ENCODE data around the gene CHRNA5. TPM values are rescaled to one million over a fixed set of nuclear protein-coding genes. Genes with fewer than 3 reads are reported as not detected.
A peak's percentile ranks its signal among the peaks of the same experiment; 100 is the strongest.

The CHRNA5 gene
- total RNA-seq, 1 donor from 2014 or later, result 2.1 TPM

- DNase-seq, result no peak
These were observed 55.5 kb downstream of the CHRNA5 start, which contains the start of gene CHRNA3 for GRCh38 chr15:78620527-78621421. TSS of gene CHRNA3 (minus strand) at chr15:78620996. CDS start at chr15:78620794, 202 bp downstream.

DNA sequence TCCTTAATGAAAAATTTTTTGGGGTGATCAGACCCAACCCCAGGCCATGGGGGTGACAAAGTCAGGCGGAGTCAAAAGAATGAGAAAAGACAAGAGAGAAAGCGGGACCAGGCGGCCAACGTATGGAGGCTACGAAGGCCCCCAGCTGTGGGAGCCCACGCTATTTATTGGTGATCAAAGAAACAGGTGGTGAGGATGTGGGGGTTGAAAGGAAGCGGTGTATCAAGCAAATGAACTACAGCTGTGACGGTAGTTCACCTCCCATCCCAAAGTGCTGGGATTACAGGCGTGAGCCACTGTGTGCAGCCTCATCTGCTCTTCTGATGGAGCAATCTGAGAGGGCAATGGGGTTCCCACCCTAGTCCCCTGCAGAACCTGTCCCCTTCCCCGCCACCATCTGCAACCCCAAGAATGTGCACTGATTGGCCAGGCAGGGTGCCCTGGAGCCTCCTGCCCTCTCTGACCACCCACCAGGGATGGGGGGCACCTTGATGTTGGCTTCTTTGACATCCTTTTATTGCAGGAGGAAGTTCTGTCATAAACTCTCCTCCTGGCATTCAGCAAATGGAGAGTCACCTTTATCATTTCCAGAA, 56.6 kb downstream of the CHRNA5 start:
- DNase-seq, result no peak

GRCh38 chr15:78623786-78624497, 58.6 kb downstream of the CHRNA5 start:
- DNase-seq, result no peak

DNA sequence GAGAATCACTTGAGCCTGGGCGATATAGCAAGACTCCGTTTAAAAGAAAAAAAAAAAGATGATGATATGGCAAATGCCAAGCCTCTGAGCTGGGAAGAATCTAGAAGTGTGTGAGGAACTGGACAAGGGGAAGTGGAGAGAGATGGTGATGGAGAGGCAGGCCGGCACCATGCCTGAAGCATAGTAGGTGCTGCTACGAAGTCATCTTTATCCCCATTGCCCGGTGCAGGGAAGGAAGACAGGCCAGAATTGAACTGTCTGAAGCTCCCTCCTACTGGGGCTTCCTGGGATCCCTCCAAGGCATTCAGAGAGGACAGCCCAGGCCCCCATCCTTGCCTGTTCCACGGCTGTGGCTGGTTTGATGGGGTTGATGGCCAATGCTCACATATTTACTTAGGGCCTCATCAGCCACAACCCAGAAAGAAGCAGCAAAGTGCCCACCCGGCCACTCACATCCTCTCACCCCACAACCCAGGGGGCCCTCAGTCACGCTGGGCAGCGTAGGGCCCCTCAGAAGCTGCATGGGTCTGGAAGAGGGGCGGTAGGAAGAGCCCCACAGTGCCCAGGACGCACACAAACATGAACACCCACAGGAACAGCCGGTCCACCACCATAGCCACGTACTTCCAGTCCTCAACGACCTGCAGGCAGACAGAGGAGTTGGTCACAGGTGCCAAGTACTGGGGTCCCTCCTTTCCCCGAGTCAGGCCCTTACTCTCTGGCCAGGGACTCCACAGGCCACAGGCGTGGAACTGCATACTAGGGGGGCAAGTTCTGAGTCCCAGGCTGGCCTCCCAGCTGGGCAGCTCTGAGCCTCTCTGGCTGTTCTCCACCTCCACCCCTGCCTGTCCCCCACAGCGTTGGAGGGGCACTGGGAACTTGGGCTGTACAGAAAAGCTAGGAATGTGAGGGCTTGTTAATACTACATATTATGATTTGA, 59.6 kb downstream of the CHRNA5 start:
- DNase-seq, result no peak

GRCh38 chr15:78625606-78626280, 60.4 kb downstream of the CHRNA5 start:
- DNase-seq, result peak; percentile 37

DNA sequence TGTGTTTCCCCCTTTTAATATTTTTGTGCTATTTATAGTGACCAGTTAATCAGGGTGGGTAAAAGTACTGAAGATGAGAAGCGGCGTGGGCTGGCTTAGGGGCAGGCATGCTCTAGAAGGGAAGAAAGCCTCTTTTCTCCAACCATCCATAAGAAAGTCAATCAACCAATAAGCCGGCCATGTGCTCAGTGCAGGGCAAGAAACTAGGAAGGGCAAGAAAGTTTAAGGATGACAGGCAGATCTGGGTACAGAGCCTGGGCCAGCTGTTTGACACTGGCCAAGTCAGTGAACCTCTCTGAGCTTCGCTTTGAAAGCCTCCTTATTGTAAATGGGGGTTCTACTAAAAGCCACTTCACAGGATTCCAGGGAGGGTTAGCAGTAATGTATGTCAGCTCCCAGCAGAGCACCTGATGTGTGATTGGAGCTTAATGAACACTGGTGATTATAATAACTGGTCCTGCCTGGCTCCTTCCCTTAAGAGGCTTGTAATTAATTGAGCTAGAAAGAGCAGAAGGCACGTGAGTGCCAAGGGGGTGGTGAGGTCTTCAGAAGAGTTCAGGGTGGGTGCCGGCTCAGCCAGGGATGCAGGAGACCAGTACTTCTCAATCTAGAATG, 61.2 kb downstream of the CHRNA5 start:
- DNase-seq, result no peak

GRCh38 chr15:78627348-78627747, 62.0 kb downstream of the CHRNA5 start:
- DNase-seq, result no peak

DNA sequence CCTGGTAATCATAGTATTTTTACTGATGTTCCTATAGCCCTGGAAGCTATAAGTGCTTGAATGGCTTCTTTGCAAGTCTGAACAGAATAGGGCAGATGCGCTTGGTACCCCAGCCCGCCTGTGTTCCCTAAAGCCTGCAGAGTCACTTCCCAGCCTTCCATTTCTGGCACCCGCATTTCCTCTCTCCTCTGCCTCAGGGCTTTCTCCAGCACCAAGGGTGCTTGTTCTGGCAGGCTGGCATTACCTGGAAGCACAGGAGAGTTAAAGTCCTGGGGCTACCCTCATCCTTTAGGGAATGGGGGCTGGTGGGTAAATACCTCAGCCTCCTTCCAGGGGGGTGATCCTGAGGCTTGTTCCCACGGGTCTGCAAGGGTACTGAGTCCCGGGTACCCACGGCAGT, 62.9 kb downstream of the CHRNA5 start:
- DNase-seq, result no peak

GRCh38 chr15:78629031-78629715, 63.9 kb downstream of the CHRNA5 start:
- DNase-seq, result no peak

DNA sequence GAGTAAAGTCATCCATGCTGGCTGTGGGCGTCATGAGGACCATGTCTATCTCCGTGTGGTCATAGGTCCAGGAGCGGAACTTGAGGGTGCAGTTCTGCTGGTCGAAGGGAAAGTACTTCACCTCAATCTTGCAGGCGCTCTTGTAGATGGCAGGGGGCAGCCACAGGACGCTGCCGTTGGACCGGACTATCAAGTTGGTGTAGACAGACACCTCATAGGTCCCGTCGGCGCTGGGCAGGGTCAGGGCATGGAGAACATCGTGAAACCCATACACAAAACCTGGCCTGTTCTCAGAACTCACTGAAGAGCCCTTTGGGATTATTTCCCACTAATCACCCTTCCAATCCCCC, 64.4 kb downstream of the CHRNA5 start:
- no peak for DNase-seq

DNA sequence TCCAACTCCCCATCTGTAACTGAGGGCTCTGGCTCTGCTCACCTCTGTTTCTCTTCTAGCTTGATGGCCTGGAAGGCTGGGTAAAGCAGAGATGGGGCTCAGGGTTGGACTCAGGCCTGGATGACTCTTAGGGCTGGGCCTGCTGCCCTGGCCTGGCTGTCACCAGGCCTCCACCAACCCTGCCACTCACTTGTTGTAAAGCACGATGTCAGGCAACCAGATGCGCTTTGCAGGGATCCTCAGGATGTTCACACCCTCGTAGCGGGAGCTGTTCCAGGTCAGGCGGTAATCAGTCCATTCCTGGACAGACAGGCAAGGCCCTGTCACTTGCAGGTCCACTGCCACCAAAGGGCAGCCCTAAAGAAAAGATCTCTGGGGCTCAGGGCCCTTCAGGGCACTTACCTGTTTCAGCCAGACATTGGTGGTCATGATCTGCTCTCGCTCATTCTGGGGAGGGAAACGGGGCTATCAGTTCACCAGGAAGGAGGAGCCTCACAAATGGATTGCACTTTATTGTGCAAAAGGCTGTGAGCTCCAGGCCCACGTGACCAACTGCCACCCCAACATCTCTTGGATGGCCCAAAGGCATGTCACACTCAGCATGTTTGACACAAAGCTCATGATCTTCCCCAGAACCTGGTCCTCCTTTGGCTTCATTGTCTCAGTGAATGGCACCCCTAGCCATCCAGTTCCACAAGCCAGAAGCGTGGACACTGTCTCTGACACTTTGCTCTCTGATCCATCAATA, 65.7 kb downstream of the CHRNA5 start:
- DNase-seq, result no peak

- no peak for DNase-seq
These were observed 68.0 kb downstream of the CHRNA5 start for GRCh38 chr15:78633348-78633747.

DNA sequence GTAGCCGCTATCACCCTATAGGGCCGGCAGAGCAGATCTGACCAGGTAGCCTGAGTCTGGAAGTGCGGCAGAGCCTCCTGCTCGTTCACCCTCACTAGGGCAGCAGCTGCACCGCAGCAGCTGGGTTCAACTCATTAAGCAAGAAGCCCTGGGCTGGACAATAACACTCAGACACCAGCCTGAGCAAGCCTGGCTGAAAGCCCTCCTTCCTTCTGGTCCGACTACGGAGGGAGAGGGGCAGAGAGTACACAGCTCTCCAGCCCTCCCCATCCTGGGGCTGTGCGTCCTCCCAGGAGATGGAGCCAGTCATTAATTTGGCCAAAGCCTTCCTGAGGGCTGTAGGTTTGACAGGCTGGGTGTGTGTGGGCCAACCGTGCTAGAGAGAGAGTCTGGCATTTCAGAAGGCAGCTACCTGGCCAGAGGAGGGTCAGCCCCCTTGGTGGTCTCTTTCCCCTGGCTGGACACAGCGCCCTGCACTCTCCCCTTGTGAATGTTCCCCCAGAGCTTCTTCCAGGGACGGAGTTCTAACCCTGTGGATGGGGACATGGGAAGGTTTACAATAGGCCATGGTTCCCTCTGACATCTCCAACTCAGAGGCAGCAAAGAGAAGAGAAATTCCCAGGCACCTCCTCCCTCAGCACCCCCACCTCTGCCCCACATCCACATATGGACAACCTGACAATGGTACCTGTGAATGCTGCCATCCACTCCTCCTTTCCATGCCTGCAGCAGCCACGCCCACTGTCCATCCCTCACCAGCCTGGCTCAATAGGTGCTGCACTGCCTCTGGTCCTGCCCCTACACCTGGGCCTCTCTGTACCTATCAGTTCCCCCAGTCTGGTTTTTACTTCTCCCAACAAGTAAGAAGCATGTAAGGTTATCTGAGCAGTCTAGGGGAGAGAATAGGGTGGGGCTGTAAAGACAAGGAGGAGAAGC, 69.2 kb downstream of the CHRNA5 start:
- DNase-seq, result no peak

DNA sequence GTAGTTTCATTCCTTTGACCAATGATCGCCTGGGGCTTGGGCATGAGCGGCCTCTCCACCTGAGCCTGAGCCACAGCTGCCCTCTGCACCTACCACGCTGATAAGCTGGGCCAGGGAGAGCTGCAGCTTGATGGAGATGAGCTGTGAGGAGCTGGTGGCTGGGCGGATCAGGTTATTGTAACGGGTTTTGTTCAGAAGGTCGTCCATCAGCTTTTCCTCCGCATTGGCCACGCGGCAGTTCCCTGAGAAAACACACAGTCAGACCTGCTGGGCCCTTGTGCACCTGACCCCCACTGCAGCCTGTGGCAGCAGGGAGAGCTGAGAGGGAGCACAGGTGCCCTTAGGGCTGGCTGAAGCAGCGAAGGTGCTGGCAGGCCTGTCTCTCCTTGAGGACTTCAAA, 70.0 kb downstream of the CHRNA5 start:
- DNase-seq, result no peak

GRCh38 chr15:78636378-78636859, 71.1 kb downstream of the CHRNA5 start:
- DNase-seq, result no peak

GRCh38 chr15:78637776-78638435, 72.6 kb downstream of the CHRNA5 start:
- DNase-seq, result peak; percentile 7

- peak; percentile 87 for DNase-seq
These were observed 73.5 kb downstream of the CHRNA5 start for GRCh38 chr15:78638658-78639314.

Data from tongue (tissue), 2 donors.